Measurements from ENCODE around the gene DNAJA4. TPM values are rescaled to one million over a fixed set of nuclear protein-coding genes. Genes with fewer than 3 reads are reported as not detected.

Gene DNAJA4
- total RNA-seq, 1 experiment from 2014 or later, result 1.3 TPM

DNA sequence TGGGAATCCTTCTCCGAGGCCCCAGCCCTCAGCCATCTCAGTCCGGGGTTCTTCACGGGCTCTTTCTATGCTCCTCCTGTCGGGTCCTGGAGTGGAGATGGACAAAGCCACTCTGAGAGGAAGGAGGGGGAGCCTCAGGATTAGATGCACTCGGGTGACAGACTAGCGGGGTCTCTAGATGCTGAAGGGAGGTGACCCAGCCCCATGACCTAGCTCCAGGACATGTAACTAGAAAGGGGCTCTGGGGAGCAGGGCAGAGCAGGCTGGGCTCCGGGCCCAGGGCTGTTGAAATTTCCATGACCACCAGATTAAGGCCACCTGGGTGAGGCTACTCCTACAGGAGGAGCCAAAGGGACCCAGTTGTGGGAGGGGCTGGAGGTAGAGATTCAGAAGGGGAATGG is 49.8 kb downstream of the DNAJA4 start:
- Histone ChIP-seq H3K36me3 (ENCODE audit: low read depth, low read length) (no peaks in the 10 kb centered on the region), H3K4me1 (ENCODE audit: insufficient read depth, low read length) (peaks cover 5% of the 10 kb centered on the region; the same call in 1 of the 2 replicates), H3K4me2 (ENCODE audit: low read length) (no peak overlapping the region), H3K4me3 (ENCODE audit: low read length) (no peak overlapping the region), H3K27ac (ENCODE audit: low read length) (no peak overlapping the region), H3K9me3 (ENCODE audit: low read length) (no peaks in the 10 kb centered on the region), H3K27me3 (ENCODE audit: low read length) (no peaks in the 10 kb centered on the region), H3K79me2 (ENCODE audit: low read length) (no peaks in the 10 kb centered on the region), H4K20me1 (ENCODE audit: low read length) (no peaks in the 10 kb centered on the region), H3K9me2 (replicated peaks; ENCODE audit: low read length) (no peaks in the 10 kb centered on the region), H2AFZ (ENCODE audit: low read length) (no peak overlapping the region), H3K9ac (ENCODE audit: low read length) (no peak overlapping the region), H3F3A (ENCODE audit: low read length, unreplicated experiment) (no peaks in the 10 kb centered on the region)
- no TSS peak for BruUV-seq (replicated peaks)
- POLR2A ChIA-PET (ENCODE audit: unreplicated experiment), result no interaction called here
- CTCF ChIA-PET, result no interaction called here
- DNase-seq, result no peak
- no peak for ATAC-seq
- intact Hi-C loops (cut with micrococcal nuclease), result no loop called here
- TF ChIP-seq EZH2 (IDR thresholded peaks at IDR 0.05; ENCODE audit: low read length, unreplicated experiment), result no peak
- no peak for TF ChIP-seq EZH2phosphoT487 (IDR thresholded peaks at IDR 0.05; ENCODE audit: borderline replicate concordance, low read length)
- TF ChIP-seq, protein P1, sequence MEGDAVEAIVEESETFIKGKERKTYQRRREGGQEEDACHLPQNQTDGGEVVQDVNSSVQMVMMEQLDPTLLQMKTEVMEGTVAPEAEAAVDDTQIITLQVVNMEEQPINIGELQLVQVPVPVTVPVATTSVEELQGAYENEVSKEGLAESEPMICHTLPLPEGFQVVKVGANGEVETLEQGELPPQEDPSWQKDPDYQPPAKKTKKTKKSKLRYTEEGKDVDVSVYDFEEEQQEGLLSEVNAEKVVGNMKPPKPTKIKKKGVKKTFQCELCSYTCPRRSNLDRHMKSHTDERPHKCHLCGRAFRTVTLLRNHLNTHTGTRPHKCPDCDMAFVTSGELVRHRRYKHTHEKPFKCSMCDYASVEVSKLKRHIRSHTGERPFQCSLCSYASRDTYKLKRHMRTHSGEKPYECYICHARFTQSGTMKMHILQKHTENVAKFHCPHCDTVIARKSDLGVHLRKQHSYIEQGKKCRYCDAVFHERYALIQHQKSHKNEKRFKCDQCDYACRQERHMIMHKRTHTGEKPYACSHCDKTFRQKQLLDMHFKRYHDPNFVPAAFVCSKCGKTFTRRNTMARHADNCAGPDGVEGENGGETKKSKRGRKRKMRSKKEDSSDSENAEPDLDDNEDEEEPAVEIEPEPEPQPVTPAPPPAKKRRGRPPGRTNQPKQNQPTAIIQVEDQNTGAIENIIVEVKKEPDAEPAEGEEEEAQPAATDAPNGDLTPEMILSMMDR (conservative IDR thresholded peaks at IDR 0.05; ENCODE audit: low read depth, low read length), result no peak

DNA sequence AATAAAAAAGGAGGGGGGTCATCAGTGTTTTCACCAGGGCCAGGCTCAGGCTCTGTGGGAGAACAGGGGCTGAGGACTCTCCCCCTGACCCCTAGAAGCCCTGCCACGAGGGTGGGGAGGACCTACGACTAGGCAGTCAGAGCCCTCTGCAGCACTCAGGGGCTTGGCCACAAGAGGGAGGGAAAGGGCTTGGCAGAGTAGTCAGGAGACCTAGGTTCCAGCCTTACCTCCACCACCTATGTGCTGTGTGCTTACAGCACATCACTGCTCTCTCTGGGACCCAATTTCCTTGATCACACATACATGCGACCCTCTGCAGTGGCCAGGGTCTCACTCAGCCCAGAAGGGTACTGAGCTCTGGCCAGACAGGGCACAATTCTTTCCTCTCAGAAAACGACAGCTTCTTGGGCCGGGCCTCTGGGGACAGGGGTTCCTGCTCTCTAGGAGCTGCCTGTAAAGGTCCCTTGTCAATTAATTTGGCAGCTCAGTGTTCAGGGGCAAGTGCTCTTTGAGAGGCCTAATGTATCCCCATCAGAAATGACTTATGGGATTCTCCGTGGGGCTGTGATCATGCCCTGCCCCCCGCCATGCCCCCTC is 51.4 kb downstream of the DNAJA4 start:
- Histone ChIP-seq H3K36me3 (ENCODE audit: low read depth, low read length) (no peaks in the 10 kb centered on the region), H2AFZ (ENCODE audit: low read length) (no peak overlapping the region), H3K27me3 (ENCODE audit: low read length) (no peaks in the 10 kb centered on the region), H3K9me3 (ENCODE audit: low read length) (no peaks in the 10 kb centered on the region), H3K4me2 (ENCODE audit: low read length) (no peak overlapping the region), H3K4me1 (ENCODE audit: insufficient read depth, low read length) (peaks cover 5% of the 10 kb centered on the region; the same call in 1 of the 2 replicates), H3K9ac (ENCODE audit: low read length) (no peak overlapping the region), H3K79me2 (ENCODE audit: low read length) (no peaks in the 10 kb centered on the region), H4K20me1 (ENCODE audit: low read length) (no peaks in the 10 kb centered on the region), H3K27ac (ENCODE audit: low read length) (no peak overlapping the region), H3K4me3 (ENCODE audit: low read length) (no peak overlapping the region), H3F3A (ENCODE audit: low read length, unreplicated experiment) (no peaks in the 10 kb centered on the region), H3K9me2 (replicated peaks; ENCODE audit: low read length) (no peaks in the 10 kb centered on the region)
- DNase-seq (peak; percentile 16), ATAC-seq (peak; percentile 67)
- TF ChIP-seq, protein P1 (conservative IDR thresholded peaks at IDR 0.05; ENCODE audit: low read depth, low read length), result peak; percentile 55
- no peak for TF ChIP-seq EZH2phosphoT487 (IDR thresholded peaks at IDR 0.05; ENCODE audit: borderline replicate concordance, low read length)
- intact Hi-C loops (cut with micrococcal nuclease), result no loop called here
- CTCF ChIA-PET, result interaction anchor here (0.6 kb wide), 1 partner anchor 50 kb away, joined by 6 read pairs; no protein-coding TSS in a partner anchor
- BruUV-seq (replicated peaks), result no TSS peak
- POLR2A ChIA-PET (ENCODE audit: unreplicated experiment), result no interaction called here

DNA sequence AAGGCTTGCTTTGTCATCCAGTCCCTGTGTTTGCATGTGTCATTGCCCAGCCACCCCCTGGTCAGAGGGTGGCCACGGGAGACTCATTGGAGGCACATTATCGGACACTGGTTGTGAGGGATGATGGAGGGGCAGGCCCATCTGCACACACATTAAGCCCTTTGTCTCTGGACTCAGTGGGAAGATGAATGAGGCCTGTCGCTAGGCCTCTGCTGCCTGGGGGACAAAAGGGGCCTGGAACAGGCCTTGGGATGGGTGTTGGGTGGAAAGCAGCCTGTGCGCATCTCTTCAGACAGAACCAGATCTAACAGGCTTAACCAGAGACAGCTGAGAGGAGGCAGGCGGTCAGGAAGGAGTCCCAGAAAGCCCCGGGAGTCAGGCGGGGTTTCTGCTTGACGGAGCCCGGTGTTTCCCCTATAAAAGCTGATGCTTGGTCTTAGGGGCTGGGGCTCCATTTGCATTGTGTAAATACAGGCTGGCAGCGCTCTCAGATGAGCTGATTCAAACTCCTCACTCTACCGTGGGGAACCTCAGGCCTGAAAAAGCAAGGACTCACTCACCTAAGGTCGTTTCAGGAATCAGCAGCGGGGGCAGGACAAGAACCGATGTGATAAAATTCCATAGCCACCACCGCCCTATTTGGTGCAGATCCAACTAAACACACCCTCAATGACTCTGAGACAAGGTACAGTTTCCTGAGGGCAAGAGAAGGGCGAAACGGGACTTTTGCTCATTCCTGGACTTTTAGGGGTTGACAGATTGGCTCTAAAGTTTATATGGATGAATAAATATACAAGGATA is 52.1 kb downstream of the DNAJA4 start:
- Histone ChIP-seq H3K4me1 (ENCODE audit: insufficient read depth, low read length) (peaks cover 5% of the 10 kb centered on the region; the same call in 1 of the 2 replicates), H4K20me1 (ENCODE audit: low read length) (no peaks in the 10 kb centered on the region), H3K36me3 (ENCODE audit: low read depth, low read length) (no peaks in the 10 kb centered on the region), H2AFZ (ENCODE audit: low read length) (no peak overlapping the region), H3K27ac (ENCODE audit: low read length) (no peak overlapping the region), H3K9ac (ENCODE audit: low read length) (no peak overlapping the region), H3K9me2 (replicated peaks; ENCODE audit: low read length) (no peaks in the 10 kb centered on the region), H3K27me3 (ENCODE audit: low read length) (no peaks in the 10 kb centered on the region), H3K4me3 (ENCODE audit: low read length) (no peak overlapping the region), H3F3A (ENCODE audit: low read length, unreplicated experiment) (no peaks in the 10 kb centered on the region), H3K79me2 (ENCODE audit: low read length) (no peaks in the 10 kb centered on the region), H3K4me2 (ENCODE audit: low read length) (no peak overlapping the region), H3K9me3 (ENCODE audit: low read length) (no peaks in the 10 kb centered on the region)
- ATAC-seq (peak; percentile 23), DNase-seq (no peak)
- TF ChIP-seq, protein P1 (conservative IDR thresholded peaks at IDR 0.05; ENCODE audit: low read depth, low read length), result no peak
- TF ChIP-seq EZH2phosphoT487 (IDR thresholded peaks at IDR 0.05; ENCODE audit: borderline replicate concordance, low read length) (no peak), EZH2 (IDR thresholded peaks at IDR 0.05; ENCODE audit: low read length, unreplicated experiment) (no peak)
- ChIA-PET CTCF (interaction anchor here (0.6 to 0.7 kb wide), 2 partner anchors 106 to 122 kb away, joined by 3 read pairs; no protein-coding TSS in a partner anchor), POLR2A (ENCODE audit: unreplicated experiment) (no interaction called here)
- TSS peak; percentile 24 for BruUV-seq (replicated peaks)
- intact Hi-C loops (cut with micrococcal nuclease), result no loop called here
